ENCODE measurements around the gene STEAP2. TPM values are rescaled to one million over a fixed set of nuclear protein-coding genes. Genes with fewer than 3 reads are reported as not detected.

STEAP2 gene
- polyA plus RNA-seq, 2 of the 4 experiments (the other 2 are of a cell fraction), result 5.1 to 49.2 TPM

DNA sequence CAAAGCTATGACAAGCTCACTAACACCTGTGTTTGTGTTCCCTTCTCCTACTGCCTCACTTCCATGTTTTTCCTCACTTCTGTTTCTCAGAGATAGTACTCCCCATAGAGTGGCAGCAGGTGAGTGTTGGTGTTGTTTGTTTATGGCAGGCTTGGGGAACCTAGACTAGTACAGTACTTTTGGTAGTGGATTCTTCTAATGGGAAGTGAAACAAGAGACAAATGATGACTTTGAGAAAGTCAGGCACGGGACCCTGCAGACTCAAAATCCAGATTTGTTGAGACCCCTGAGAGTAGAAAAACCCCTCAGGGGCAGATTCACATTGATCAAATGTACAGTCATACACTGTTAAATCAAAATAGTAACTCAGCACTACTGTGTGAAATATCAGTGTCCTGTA, 27.0 kb downstream of the STEAP2 start (continued):
- TF ChIP-seq, protein P1, sequence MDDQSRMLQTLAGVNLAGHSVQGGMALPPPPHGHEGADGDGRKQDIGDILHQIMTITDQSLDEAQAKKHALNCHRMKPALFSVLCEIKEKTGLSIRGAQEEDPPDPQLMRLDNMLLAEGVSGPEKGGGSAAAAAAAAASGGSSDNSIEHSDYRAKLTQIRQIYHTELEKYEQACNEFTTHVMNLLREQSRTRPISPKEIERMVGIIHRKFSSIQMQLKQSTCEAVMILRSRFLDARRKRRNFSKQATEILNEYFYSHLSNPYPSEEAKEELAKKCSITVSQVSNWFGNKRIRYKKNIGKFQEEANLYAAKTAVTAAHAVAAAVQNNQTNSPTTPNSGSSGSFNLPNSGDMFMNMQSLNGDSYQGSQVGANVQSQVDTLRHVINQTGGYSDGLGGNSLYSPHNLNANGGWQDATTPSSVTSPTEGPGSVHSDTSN (IDR thresholded peaks at IDR 0.05), result no peak

DNA sequence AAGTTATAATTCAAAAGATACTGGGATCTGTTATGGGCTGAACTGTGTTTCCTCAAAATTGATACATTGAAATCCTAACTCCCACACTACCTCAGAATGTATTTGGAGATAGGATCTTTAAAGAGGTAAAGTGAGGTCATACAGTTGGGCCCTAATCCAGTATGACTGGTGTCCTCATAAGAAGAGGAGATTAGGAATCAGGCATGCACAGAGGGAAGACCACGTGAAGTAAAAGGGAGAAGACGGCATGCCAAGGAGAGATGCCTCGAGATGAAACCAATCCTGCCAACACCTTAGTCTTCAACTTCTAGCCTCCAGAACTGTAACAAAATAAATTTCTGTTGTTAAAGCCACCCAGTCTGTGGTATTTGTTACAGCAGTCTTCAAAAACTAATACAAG, 27.5 kb downstream of the STEAP2 start:
- 87% methylated on average over 3 of the region's 3 CpGs for WGBS (ENCODE audit: missing lambda C conversion rate)
- H3K4me1 ChIP-seq, result no peaks in the 10 kb centered on the region
- no peaks in the 10 kb centered on the region for H3K9me3 ChIP-seq
- no peak overlapping the region for H3K4me2 ChIP-seq
- no peak overlapping the region for H3K27ac ChIP-seq
- no peak overlapping the region for H3K4me3 ChIP-seq
- ChIA-PET POLR2A (no interaction called here), CTCF (no interaction called here)
- no peak for DNase-seq (ENCODE audit: low read depth in 1 of 2, low spot score in 1 of 2)
- no peak for ATAC-seq
- TF ChIP-seq MYC (IDR thresholded peaks at IDR 0.05; ENCODE audit: borderline replicate concordance, low read length) (no peak), NFE2L2 (conservative IDR thresholded peaks at IDR 0.05; ENCODE audit: low read length) (no peak), CHD4 (IDR thresholded peaks at IDR 0.05; ENCODE audit: borderline replicate concordance) (no peak), HOXA7 (CRISPR knock-in tag; IDR thresholded peaks at IDR 0.05) (no peak), CEBPB (IDR thresholded peaks at IDR 0.05) (no peak), EHMT2 (IDR thresholded peaks at IDR 0.05; ENCODE audit: low read depth) (no peak), KDM5A (IDR thresholded peaks at IDR 0.05) (no peak), EP300 (IDR thresholded peaks at IDR 0.05) (no peak), ZFP36 (IDR thresholded peaks at IDR 0.05; ENCODE audit: borderline replicate concordance, partially characterized antibody) (no peak), GATA3 (IDR thresholded peaks at IDR 0.05; ENCODE audit: borderline replicate concordance) (no peak), CBX8 (IDR thresholded peaks at IDR 0.05) (no peak), HEYL (CRISPR knock-in tag; IDR thresholded peaks at IDR 0.05) (no peak), ZNF302 (CRISPR knock-in tag; IDR thresholded peaks at IDR 0.05) (no peak), POLR2A (IDR thresholded peaks at IDR 0.05; ENCODE audit: low read length) (no peak)
- TF ChIP-seq, protein P2, sequence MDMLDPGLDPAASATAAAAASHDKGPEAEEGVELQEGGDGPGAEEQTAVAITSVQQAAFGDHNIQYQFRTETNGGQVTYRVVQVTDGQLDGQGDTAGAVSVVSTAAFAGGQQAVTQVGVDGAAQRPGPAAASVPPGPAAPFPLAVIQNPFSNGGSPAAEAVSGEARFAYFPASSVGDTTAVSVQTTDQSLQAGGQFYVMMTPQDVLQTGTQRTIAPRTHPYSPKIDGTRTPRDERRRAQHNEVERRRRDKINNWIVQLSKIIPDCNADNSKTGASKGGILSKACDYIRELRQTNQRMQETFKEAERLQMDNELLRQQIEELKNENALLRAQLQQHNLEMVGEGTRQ (IDR thresholded peaks at IDR 0.05), result no peak
- TF ChIP-seq, protein P3, sequence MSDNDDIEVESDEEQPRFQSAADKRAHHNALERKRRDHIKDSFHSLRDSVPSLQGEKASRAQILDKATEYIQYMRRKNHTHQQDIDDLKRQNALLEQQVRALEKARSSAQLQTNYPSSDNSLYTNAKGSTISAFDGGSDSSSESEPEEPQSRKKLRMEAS (IDR thresholded peaks at IDR 0.05), result no peak
- TF ChIP-seq, protein P4, sequence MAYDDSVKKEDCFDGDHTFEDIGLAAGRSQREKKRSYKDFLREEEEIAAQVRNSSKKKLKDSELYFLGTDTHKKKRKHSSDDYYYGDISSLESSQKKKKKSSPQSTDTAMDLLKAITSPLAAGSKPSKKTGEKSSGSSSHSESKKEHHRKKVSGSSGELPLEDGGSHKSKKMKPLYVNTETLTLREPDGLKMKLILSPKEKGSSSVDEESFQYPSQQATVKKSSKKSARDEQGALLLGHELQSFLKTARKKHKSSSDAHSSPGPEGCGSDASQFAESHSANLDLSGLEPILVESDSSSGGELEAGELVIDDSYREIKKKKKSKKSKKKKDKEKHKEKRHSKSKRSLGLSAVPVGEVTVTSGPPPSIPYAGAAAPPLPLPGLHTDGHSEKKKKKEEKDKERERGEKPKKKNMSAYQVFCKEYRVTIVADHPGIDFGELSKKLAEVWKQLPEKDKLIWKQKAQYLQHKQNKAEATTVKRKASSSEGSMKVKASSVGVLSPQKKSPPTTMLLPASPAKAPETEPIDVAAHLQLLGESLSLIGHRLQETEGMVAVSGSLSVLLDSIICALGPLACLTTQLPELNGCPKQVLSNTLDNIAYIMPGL (CRISPR knock-in tag; IDR thresholded peaks at IDR 0.05; ENCODE audit: borderline replicate concordance), result no peak
- TF ChIP-seq, protein P5, sequence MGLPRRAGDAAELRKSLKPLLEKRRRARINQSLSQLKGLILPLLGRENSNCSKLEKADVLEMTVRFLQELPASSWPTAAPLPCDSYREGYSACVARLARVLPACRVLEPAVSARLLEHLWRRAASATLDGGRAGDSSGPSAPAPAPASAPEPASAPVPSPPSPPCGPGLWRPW (IDR thresholded peaks at IDR 0.05), result no peak
- no peak for FAIRE-seq

DNA sequence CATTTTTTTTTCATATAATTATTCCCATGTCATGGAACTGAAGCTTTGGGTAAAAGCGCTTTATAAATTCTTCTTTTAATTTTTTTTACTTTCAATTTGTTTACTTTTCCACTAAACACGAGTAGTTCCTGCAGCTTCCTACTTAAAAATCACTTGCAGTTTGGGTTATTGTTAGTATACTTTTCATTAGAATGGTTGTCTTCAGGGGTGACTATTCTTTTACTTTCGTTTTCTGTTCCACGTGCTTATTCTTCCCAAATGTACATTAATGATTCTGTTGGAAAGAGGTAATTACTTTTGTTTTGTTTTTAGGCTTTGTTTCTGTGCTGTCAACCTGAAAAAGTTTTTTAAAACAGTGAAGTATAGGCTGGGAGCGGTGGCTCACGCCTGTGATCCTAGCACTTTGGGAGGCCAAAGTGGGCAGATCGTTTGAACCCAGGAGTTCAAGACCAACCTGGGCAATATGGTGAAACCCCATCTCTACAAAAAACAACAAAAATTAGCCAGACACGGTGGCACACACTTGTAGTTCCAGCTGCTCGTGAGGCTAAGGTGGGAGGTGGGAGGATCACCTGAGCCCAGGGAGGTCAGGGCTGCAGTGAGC, 28.2 kb downstream of the STEAP2 start:
- H3K4me2 ChIP-seq, result no peak overlapping the region
- ChIA-PET CTCF (interaction anchor here (1.3 kb wide), 1 partner anchor 20 kb away, joined by 4 read pairs; no protein-coding TSS in a partner anchor), POLR2A (no interaction called here)
- H3K27ac ChIP-seq, result no peak overlapping the region
- no peak overlapping the region for H3K4me3 ChIP-seq
- TF ChIP-seq, protein P6, sequence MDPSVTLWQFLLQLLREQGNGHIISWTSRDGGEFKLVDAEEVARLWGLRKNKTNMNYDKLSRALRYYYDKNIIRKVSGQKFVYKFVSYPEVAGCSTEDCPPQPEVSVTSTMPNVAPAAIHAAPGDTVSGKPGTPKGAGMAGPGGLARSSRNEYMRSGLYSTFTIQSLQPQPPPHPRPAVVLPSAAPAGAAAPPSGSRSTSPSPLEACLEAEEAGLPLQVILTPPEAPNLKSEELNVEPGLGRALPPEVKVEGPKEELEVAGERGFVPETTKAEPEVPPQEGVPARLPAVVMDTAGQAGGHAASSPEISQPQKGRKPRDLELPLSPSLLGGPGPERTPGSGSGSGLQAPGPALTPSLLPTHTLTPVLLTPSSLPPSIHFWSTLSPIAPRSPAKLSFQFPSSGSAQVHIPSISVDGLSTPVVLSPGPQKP (IDR thresholded peaks at IDR 0.05; ENCODE audit: low read depth, low read length), result no peak
- no peak for TF ChIP-seq ZNF302 (CRISPR knock-in tag; IDR thresholded peaks at IDR 0.05)
- no peak for TF ChIP-seq MAFK (IDR thresholded peaks at IDR 0.05; ENCODE audit: partially characterized antibody)
- TF ChIP-seq, protein P1 (IDR thresholded peaks at IDR 0.05), result no peak
- TF ChIP-seq MAZ (IDR thresholded peaks at IDR 0.05; ENCODE audit: borderline replicate concordance, low read depth, low read length), result no peak
- no peak for TF ChIP-seq POLR2AphosphoS2 (conservative IDR thresholded peaks at IDR 0.05; ENCODE audit: low read length)
- TF ChIP-seq ZSCAN20 (CRISPR knock-in tag; IDR thresholded peaks at IDR 0.05), result no peak
- TF ChIP-seq EHF (CRISPR knock-in tag; IDR thresholded peaks at IDR 0.05), result no peak
- 81% methylated on average over 9 of the region's 9 CpGs for WGBS (ENCODE audit: missing lambda C conversion rate)
- FAIRE-seq (no peak), DNase-seq (ENCODE audit: low read depth in 1 of 2, low spot score in 1 of 2) (no peak), ATAC-seq (no peak)
- no peaks in the 10 kb centered on the region for H3K9me3 ChIP-seq
- H3K4me1 ChIP-seq, result peaks cover 4% of the 10 kb centered on the region; the same call in 1 of the 3 replicates
